ENCODE data around the gene CDS1.
"Not testable (repeated sequence)": the region's sequence is repeated elsewhere in the genome, so short reads cannot be mapped to it uniquely, and the experiment has no call there.

The CDS1 gene

DNA sequence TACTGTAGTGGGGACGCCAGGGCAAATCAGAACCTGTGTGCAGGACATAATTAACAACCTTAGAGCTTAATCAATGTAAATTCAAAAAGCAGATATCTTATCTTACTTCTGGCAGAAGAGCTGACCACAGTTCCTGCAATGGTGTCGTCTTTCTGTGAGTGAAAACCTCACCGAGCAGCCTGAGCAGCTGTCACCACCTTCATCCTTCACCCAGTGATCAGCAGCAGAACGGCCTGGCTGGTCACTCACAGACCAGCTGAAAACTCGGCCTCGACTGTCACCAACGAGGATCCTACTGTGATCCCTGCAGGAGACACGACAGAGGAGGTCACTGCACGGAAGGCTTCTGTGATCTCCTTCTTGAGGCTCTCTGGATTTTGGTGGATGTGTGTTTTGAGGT, 94.2 kb downstream of the CDS1 start:
- DNase-seq = no peak

DNA sequence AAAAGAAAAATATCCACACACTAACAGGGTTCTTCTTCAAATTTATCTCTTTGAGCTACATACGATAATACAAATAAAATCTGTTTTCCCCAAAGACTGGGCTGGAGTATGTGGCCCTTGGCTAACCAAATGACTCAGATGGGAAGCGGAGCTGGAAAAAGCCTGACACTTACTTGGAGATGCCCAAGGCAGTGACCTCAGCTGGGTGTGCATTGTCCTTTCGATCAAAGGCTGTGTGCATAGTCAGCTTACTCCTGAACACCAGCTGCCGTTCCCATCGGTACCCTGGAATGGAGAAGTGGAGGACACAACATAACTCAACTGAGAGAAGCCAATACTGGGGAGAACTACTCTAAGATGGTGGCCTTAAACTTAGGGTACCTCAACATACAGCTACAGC, 95.1 kb downstream of the CDS1 start:
- no peak for DNase-seq

DNA sequence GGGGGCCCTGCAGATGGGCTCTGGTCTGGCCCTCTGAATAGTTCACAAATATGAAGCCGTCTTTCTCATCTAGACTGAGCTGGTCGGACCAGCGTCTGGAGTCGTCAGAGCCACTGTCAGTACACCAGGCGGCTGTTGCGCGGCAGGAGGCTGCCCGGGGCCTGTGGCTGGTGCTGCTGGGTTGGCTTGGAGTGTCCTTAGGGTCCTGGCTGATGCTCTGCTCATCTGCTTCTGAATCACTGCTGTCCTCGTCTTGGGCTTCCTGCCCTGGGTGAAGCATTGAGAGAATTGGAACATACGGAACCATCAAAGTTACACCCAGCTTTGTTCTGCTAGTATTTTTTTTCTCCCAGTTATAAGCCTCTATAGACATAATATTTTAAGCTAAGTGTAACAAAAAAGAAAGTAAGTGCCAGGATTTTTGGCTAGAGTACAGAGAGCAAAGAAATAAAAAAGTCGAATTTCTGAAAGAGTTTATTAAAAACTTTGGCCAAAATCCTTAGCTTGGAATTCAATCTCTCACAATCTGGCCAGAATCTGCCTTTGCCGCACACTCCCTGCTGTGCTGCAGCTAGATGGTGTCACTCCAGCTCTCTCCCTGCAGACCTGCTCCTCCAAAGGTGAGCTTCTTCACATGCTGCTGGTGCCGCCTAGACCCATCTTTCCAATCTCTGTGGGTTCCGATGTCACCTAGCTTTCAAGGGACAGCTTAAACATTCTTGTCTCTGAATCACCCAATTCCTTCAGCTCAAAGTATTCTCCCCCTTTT, 96.2 kb downstream of the CDS1 start:
- DNase-seq = no peak

DNA sequence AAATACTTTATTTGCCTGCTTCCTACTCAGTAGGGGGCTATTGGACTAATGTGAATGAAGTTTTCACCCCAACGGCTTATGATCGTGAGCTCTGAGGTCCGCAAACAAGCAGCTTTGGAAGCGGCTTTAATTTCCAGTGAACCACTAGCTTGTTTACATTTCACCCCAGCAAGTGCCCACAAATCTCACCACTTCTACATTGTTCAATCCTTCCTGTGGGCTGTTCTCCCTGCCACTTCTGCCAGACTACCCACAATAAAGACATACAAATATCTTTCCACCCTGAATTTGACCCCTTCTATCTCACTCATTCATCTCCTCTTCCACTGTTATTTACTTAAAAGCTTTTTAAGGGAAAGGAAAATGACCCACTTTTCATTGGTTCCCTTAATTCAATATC, 98.0 kb downstream of the CDS1 start:
- DNase-seq = no peak

- DNase-seq = no peak
Observed at GRCh38 chr4:84681486-84682274, 98.8 kb downstream of the CDS1 start.

DNA sequence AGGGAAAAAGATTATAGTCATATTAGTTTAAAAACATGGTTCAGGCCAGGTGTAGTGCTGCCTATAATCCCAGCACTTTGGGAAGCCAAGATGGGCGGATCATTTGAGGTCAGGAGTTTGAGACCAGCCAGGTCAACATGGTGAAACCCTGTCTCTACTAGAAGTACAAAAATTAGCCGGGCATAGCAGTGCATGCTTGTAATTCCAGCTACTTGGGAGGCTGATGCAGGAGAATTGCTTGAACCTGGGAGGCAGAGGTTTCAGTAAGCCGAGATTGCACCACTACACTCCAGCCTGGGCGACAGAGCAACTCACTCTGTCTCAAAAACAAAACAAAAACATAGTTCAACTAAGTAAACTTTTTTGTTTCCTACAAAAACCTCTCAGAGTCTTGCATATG, 99.7 kb downstream of the CDS1 start:
- DNase-seq = not testable (repeated sequence)

DNA sequence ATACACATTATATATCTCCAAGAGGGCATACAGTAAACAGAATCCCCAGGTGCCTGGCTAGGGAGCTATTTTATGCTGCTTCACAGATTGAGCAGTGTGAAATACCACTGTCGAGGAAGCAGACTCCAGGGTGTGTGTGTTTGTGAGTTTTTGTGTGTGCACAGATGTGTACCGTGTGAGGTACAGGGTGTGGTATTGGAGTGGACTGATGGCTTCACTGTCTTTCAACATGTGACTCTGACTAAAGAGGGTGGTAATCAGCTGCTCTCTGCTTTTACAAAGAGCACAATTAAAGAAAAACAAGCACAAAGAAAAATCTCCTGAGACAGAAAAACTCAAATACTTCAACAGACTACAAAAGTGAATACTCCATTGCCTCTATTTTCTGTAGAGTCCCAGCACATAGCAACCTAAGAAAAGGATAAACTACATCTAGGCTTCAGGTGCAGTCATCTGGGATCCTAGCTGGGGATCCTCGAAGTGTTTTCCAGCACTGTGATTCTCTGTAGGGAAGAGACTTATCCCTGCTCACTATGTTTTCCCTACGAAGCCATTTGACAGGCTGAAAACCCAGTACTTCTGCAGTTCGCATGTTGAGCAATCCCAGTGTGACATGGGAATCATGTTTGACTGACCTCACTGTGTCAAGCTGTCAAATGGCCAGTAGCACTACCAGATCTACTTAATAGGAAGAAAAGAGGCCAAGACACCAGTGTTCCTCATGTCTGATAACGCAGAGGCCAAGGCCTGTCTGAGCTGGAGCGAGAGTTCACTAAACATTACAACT, 100.3 kb downstream of the CDS1 start:
- DNase-seq = no peak

DNA sequence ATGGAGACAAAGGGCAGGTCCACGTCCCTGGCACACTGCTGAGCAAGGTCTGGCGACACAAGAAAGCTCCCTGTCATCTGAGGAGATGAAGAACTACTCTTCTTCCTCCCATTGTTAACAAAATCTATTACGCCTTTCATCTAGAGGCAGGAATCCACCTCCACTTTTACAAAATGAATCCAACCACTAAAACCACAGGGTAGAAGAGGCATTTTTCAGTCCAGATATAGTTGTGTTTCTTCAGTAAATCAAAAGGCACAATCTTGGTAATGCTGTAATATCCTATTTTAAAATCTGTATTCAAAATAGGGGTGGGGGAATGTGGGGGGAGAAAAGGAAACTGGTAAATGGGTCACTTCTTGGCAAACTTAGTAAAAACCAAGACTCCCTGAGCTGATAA, 101.4 kb downstream of the CDS1 start:
- no peak for DNase-seq

- DNase-seq = no peak
Observed at GRCh38 chr4:84685105-84685504, 102.2 kb downstream of the CDS1 start.

DNA sequence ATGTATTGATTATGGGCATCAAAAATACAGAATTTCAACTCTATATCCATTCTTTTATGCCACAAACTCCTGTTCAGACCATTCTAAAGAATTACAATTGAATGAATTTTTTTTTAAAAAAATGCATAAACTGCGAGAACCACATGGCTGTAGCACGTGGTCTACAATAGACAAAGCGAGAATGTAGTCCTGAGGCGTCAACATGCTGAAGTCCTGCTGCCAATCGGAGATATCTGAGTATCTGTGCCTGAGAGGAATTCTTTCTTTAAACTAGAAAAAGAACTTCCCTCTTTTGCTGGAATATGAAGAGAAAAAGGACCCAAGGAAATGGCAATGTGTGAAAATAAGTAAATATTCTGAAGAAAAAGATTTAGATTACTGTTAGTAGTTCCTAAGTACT, 105.7 kb downstream of the CDS1 start:
- no peak for DNase-seq

GRCh38 chr4:84689197-84689596, 106.3 kb downstream of the CDS1 start:
- DNase-seq = no peak

- no peak for DNase-seq
Observed at GRCh38 chr4:84690481-84690880, 107.6 kb downstream of the CDS1 start.

DNA sequence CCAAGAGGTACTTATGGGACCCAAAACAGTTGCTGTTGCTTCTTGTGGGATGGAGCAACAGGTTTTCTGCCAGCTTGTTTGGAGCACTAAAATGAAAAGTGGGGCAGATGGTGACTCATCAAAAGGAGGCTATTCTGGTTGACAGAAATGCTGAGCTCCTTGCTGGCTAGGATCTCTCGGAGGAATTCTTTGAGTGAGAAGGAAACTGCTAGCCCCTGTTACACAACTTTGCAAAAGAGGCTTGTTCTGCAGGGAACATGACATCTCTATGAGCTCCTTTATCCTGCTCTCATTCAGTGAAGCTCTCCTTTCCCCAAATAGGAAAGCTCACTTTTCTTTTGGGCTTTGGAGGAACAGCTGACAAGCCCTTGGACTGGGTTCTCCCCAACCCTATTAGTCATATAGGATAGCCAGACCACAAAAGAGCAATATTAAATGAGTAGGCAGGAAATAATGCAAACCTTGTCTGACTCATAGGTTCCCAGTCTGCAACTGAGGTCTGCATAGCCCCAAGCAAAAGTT, 108.3 kb downstream of the CDS1 start:
- no peak for DNase-seq

DNA sequence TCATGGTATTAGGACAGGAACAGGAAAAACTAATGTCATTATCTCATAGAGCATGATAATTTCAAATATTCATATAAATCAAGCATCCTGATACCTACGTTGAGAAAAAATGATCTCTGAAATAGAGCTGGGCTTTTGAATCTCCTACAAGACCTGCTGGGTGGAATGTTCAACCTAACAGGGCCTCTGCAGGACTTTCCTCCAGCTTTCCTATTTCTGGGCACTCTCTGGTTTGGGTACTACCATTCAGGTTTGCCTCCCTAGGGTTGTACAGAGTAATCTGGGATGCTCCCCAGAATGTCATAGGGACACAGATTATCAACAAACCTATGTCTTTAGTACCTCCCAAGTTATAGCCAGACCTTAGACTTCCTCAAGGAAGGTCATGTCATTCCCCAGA, 108.9 kb downstream of the CDS1 start:
- DNase-seq = no peak

- DNase-seq = no peak
Observed at GRCh38 chr4:84697159-84697558, 114.2 kb downstream of the CDS1 start.

- no peak for DNase-seq
Observed at GRCh38 chr4:84697615-84698201, 114.8 kb downstream of the CDS1 start.

DNA sequence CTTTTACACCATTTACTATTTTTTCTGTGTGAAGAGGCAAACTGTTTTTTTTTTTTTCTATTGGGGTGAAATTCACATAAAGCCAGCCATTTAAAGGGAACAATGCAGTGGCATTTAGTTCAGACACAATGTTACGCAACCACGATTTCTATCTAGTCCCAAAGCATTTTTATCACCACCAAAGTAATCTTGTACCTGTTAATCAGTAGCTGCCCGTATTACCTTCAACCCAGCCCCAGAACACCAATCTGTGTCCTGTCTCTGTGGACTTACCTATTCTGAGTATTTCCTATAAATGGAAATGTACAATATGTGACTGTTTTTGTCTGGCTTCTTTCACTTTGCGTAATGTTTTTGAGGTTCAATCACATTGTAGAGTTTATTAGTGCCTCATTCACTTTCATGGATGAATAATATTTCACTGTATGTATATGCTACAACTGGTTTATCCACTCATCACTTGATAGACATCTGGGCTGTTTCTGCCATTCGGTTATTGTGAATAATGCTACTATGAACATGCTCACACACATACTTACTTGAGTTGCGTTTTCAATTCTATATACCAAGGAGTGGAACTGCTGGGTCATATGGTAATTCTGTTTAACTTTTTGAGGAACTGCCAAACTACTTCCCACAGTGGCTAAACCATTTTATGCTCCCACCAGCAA, 116.2 kb downstream of the CDS1 start:
- no peak for DNase-seq
